Measurements from ENCODE around the gene STK32C. TPM values are rescaled to one million over a fixed set of nuclear protein-coding genes. Genes with fewer than 3 reads are reported as not detected.

Gene STK32C
- total RNA-seq, 1 donor from 2014 or later, result 4.7 TPM

DNA sequence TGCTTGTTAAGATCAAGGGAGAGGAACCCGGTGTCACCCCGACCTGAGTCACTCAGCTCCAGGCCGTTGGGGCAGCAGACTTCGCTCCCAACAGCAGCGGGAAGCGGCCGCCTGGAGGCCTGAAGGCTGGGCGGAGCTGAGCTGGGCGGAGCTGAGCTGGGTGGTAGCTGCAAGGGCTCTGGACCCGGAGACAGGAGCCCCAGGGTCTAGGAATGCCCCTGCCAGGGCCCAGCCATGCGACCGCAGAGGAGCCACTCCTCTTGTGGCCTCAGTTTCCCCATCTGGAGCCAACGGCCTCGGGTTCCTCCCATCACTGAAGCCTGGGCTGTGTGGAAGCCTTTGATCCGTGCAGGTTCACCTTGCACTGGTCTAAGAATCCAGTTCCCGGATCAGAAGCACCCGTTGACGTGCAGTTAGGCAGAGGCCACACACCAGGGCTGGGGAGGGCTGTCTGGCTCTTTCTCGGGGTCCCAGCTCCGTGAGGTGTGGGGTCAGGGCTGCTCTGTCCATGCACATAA lies 142.9 kb downstream of the STK32C start:
- Histone ChIP-seq H3K4me1 (no peaks in the 10 kb centered on the region), H3K27ac (no peak overlapping the region), H3K4me3 (no peak overlapping the region), H3K36me3 (no peaks in the 10 kb centered on the region), H3K9me3 (no peaks in the 10 kb centered on the region), H3K27me3 (no peaks in the 10 kb centered on the region)
- TF ChIP-seq POLR2A (IDR thresholded peaks at IDR 0.05) (no peak), POLR2AphosphoS5 (IDR thresholded peaks at IDR 0.05; ENCODE audit: insufficient read depth in 1 of 2, low read depth in 1 of 2) (no peak)
- TF ChIP-seq, protein P1, sequence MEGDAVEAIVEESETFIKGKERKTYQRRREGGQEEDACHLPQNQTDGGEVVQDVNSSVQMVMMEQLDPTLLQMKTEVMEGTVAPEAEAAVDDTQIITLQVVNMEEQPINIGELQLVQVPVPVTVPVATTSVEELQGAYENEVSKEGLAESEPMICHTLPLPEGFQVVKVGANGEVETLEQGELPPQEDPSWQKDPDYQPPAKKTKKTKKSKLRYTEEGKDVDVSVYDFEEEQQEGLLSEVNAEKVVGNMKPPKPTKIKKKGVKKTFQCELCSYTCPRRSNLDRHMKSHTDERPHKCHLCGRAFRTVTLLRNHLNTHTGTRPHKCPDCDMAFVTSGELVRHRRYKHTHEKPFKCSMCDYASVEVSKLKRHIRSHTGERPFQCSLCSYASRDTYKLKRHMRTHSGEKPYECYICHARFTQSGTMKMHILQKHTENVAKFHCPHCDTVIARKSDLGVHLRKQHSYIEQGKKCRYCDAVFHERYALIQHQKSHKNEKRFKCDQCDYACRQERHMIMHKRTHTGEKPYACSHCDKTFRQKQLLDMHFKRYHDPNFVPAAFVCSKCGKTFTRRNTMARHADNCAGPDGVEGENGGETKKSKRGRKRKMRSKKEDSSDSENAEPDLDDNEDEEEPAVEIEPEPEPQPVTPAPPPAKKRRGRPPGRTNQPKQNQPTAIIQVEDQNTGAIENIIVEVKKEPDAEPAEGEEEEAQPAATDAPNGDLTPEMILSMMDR (IDR thresholded peaks at IDR 0.05), result no peak
- DNase-seq (ENCODE audit: extremely low spot score in 2 of 2), result no peak
- intact Hi-C loops (cut with DNase I), result no loop called here

DNA sequence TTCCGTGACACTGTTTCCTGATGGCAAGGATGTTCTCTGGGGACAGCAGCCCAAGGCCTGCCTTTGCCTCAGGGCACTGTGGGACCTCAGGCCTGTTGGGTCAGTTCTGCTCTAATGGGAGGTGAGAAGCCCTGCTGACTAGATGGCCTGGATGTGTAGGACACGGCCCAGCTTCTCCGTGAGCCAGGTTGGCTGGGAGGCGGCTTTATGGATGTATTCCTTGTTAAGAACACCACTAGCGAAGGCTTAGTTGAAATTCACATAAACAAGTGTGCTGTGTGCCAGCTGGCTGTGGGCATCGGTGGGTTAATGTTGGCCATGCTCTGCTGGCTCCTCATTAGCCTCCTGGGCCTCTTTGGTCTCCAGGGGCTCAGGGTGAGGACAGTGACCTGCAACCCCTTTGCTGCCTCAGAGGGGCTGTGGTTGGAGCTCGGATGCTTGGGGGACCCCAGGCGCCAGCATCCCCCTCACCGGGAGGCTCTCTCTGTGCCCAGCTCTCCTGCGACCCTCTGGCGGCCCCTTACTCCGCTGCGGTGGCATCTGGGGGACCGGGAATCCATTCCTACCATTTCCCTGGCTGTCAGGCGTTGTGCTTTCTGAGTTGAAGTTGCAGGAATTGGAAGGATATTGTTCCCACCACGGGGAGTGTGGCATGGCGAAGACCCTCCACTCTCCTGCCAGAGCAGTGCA lies 143.8 kb downstream of the STK32C start:
- Histone ChIP-seq H3K9me3 (no peaks in the 10 kb centered on the region), H3K4me1 (no peaks in the 10 kb centered on the region), H3K27me3 (no peaks in the 10 kb centered on the region), H3K36me3 (no peaks in the 10 kb centered on the region), H3K27ac (no peak overlapping the region), H3K4me3 (no peak overlapping the region)
- intact Hi-C loops (cut with DNase I), result no loop called here
- TF ChIP-seq POLR2A (IDR thresholded peaks at IDR 0.05) (no peak), POLR2AphosphoS5 (IDR thresholded peaks at IDR 0.05; ENCODE audit: insufficient read depth in 1 of 2, low read depth in 1 of 2) (no peak)
- TF ChIP-seq, protein P1 (IDR thresholded peaks at IDR 0.05), result no peak
- DNase-seq (ENCODE audit: extremely low spot score in 2 of 2), result no peak

DNA sequence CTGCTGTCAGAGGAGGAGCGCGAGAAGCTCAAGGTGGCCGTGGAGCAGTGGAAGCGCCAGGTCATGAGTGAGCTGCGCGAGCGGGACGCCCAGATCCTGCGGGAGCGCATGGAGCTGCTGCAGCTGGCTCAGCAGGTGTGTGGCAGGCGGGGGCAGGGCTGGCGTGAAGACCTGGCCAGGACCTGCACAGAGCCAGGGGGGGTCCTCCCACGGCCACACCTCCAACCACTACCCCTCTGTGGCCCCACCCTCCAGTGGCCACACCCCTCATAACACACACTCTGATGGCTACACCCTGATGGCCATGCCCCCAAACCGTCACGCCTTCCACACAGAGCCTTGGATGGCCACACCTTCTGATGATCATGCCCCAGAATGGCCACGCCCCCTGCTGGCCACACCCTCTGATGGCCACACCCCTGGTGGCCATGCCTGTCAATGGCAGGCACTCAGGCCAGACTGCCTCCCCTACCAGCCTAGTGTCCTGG lies 144.4 kb downstream of the STK32C start:
- no peak overlapping the region for H3K27ac ChIP-seq
- intact Hi-C loops (cut with DNase I), result no loop called here

DNA sequence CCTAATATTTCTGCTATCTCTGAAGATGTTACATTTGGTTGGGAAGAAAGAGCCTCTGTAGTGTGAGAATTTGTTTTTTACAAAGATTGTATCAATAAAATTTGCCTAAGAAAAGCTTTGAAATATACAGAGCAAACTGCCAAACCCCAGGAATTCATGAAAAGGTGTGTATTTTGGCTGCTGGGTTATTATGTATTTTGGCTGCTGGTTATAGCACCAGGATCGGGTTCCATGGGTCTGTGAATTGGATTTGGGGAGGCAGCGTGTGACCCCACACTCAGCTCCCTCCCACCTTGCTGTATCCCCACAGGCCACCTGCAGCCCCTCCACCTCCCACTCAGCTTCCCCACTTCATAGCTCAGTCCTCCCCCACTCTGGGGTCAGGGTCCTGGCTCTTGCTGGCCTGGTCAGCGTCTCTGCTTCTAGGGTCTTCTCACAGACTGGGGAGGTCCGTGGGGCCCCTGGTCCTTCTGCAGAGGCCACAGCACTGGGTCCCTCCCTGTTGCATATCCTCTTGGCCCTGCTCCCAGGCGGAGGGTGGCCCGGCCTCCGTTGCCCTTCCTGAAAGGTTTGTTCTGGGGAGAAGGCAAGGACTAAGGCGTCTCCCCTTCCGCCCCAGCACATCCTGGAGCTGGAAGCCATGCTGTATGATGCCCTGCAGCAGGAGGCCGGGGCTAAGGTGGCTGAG lies 145.0 kb downstream of the STK32C start:
- H3K9me3 ChIP-seq, result no peaks in the 10 kb centered on the region
- H3K27ac ChIP-seq, result no peak overlapping the region
- no peaks in the 10 kb centered on the region for H3K27me3 ChIP-seq
- H3K4me3 ChIP-seq, result no peak overlapping the region
- H3K4me1 ChIP-seq, result no peaks in the 10 kb centered on the region
- no peak for DNase-seq (ENCODE audit: extremely low spot score in 2 of 2)
- H3K36me3 ChIP-seq, result no peaks in the 10 kb centered on the region
- TF ChIP-seq, protein P1 (IDR thresholded peaks at IDR 0.05), result no peak
- TF ChIP-seq POLR2AphosphoS5 (IDR thresholded peaks at IDR 0.05; ENCODE audit: insufficient read depth in 1 of 2, low read depth in 1 of 2) (no peak), POLR2A (IDR thresholded peaks at IDR 0.05) (no peak)
- intact Hi-C loops (cut with DNase I), result no loop called here

More for the DNA sequence above, 144.4 kb downstream of the STK32C start:
- Histone ChIP-seq H3K4me3 (no peak overlapping the region), H3K27me3 (no peaks in the 10 kb centered on the region), H3K36me3 (no peaks in the 10 kb centered on the region), H3K4me1 (no peaks in the 10 kb centered on the region), H3K9me3 (no peaks in the 10 kb centered on the region)
- no peak for DNase-seq (ENCODE audit: extremely low spot score in 2 of 2)
- no peak for TF ChIP-seq POLR2AphosphoS5 (IDR thresholded peaks at IDR 0.05; ENCODE audit: insufficient read depth in 1 of 2, low read depth in 1 of 2)
- no peak for TF ChIP-seq POLR2A (IDR thresholded peaks at IDR 0.05)
- TF ChIP-seq, protein P1 (IDR thresholded peaks at IDR 0.05), result no peak
